Breast epithelium (tissue), 4 donors: ENCODE data around the gene EBF3. TPM values are rescaled to one million over a fixed set of nuclear protein-coding genes. Genes with fewer than 3 reads are reported as not detected.
"Not testable (repeated sequence)": the region's sequence is repeated elsewhere in the genome, so short reads cannot be mapped to it uniquely, and the experiment has no call there.

ENCODE experiments used
- DNase-seq, 2 donors: peaks; one replicate each; pipeline ENCODE4 v3.0.0-alpha.2; 2019; ENCODE audit warnings: low spot score in 2 of 2
- H3K27ac ChIP-seq, 2 donors: fragments of 200-600 bp; sonication (generic) in 1 of 2; one replicate each; pipeline ENCODE4 v1.5.1; 2016 to 2019; ENCODE audit warnings: mild to moderate bottlenecking in 1 of 2
- H3K27me3 ChIP-seq, 2 donors: fragments of 200-600 bp; sonication (generic) in 1 of 2; one replicate each; pipeline versions ENCODE4 v1.5.1 to v1.6.0; 2017 to 2019; ENCODE audit warnings: control low read depth in 1 of 2, mild to moderate bottlenecking in 1 of 2
- H3K36me3 ChIP-seq: fragments of 200-600 bp; one replicate; pipeline ENCODE4 v1.5.1; 2019
- H3K4me1 ChIP-seq, 2 donors: fragments of 200-600 bp; sonication (generic); one replicate each; pipeline ENCODE4 v1.5.1; 2016 to 2019; ENCODE audit warnings: control low read depth in 1 of 2
- H3K4me3 ChIP-seq, 3 donors: fragments of 200-600 bp; sonication (generic); 1 replicate in 2 of 3; 2 replicates in 1 of 3; pipeline ENCODE4 v1.5.1; 2016 to 2019; ENCODE audit warnings: mild to moderate bottlenecking in 3 of 3, moderate library complexity in 2 of 3
- H3K9me3 ChIP-seq, 2 donors: fragments of 200-600 bp; sonication (generic) in 1 of 2; one replicate each; pipeline ENCODE4 v1.5.1; 2016 to 2019; ENCODE audit warnings: control low read depth in 1 of 2
- POLR2A ChIP-seq: fragments of 450-650 bp; IDR thresholded peaks from one replicate; pipeline ENCODE4 v1.6.1; 2016; ENCODE audit warnings: antibody characterized with exemption, mild to moderate bottlenecking, moderate library complexity
- POLR2AphosphoS5 ChIP-seq, 3 donors: sonication (generic); formaldehyde crosslinking; IDR thresholded peaks; one replicate each; pipeline ENCODE4 v1.6.1; 2017; ENCODE audit warnings: antibody characterized with exemption in 3 of 3
- intact Hi-C: fragments of 100-400 bp; cut with DNase I; formaldehyde crosslinking; loops from one replicate; pipeline ENCODE4 v1.15.1; 2023; ENCODE audit warnings: low total_unique reads
- total RNA-seq, 3 donors: library from RNA; depleted of rRNA; stranded (reverse); fragments of >200 nt; gene quantifications; one replicate each; pipeline ENCODE4 v1.1.0, GENCODE V29; 2016
- TF ChIP-seq, protein P1 (sequence below), 3 donors: fragments of 450-650 bp; IDR thresholded peaks; one replicate each; pipeline ENCODE4 v1.5.1; 2016 to 2017; ENCODE audit warnings: antibody characterized with exemption in 3 of 3, mild to moderate bottlenecking in 3 of 3, moderate library complexity in 3 of 3

EBF3 gene
- total RNA-seq, 3 donors from 2014 or later: 4.2 to 28.0 (median 6.6) TPM

DNA sequence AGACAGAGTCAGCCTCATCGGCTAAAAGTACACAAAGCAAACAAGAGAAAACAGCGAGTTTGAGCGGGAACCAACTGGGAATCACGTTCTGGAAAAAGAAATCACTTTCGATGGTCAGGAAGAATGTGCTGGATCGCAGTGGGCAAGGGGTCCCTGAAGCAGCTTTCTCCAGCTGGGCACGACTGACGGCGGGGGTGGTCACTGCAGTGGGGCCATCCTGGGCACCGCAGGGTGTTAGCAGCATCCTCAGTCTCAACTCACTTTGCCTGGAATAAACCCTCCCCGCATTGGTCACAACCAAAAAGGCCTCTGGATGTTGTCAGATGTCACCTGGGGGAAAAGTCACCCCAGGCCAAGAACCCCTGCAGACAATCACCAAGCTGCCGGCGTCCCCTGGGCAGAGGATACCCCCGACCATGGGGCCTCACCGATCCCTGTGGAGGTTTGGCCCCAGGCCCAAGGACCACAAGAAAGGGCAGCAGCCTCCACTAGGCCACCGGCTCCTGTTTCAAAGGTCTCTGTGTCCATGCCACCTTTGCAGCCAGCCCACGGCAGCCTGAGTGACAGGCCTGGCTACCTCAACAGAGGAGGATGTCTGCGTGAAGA, 42.9 kb downstream of the EBF3 start:
- no peaks in the 10 kb centered on the region for H3K9me3 ChIP-seq
- TF ChIP-seq POLR2AphosphoS5 (IDR thresholded peaks at IDR 0.05): no peak
- TF ChIP-seq, protein P1, sequence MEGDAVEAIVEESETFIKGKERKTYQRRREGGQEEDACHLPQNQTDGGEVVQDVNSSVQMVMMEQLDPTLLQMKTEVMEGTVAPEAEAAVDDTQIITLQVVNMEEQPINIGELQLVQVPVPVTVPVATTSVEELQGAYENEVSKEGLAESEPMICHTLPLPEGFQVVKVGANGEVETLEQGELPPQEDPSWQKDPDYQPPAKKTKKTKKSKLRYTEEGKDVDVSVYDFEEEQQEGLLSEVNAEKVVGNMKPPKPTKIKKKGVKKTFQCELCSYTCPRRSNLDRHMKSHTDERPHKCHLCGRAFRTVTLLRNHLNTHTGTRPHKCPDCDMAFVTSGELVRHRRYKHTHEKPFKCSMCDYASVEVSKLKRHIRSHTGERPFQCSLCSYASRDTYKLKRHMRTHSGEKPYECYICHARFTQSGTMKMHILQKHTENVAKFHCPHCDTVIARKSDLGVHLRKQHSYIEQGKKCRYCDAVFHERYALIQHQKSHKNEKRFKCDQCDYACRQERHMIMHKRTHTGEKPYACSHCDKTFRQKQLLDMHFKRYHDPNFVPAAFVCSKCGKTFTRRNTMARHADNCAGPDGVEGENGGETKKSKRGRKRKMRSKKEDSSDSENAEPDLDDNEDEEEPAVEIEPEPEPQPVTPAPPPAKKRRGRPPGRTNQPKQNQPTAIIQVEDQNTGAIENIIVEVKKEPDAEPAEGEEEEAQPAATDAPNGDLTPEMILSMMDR (IDR thresholded peaks at IDR 0.05): no peak
- no peak for TF ChIP-seq POLR2A
- H3K36me3 ChIP-seq: no peaks in the 10 kb centered on the region
- no peaks in the 10 kb centered on the region for H3K4me1 ChIP-seq
- no peak overlapping the region for H3K4me3 ChIP-seq
- no peaks in the 10 kb centered on the region for H3K27me3 ChIP-seq
- peak in 1 of 2 donors; percentile 40 for DNase-seq
- intact Hi-C loops: no loop called here
- no peak overlapping the region for H3K27ac ChIP-seq

DNA sequence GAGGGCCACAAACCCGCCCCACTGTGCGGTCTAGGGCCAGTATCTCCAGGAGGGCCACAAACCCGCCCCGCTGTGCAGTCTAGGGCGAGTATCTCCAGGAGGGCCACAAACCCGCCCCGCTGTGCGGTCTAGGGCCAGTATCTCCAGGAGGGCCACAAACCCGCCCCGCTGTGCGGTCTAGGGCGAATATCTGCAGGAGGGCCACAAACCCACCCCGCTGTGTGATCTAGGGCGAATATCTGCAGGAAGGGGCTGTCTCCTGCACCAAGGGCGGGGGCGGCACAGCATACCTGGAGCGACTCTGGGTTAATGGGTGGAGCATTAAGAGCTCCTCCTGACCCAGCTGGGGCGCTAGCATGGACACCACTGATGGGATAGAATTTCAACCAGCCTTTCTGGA, 43.9 kb downstream of the EBF3 start:
- H3K27me3 ChIP-seq, H3K27ac ChIP-seq, H3K36me3 ChIP-seq, intact Hi-C loops, H3K9me3 ChIP-seq, H3K4me1 ChIP-seq, H3K4me3 ChIP-seq, DNase-seq: not testable (repeated sequence)

DNA sequence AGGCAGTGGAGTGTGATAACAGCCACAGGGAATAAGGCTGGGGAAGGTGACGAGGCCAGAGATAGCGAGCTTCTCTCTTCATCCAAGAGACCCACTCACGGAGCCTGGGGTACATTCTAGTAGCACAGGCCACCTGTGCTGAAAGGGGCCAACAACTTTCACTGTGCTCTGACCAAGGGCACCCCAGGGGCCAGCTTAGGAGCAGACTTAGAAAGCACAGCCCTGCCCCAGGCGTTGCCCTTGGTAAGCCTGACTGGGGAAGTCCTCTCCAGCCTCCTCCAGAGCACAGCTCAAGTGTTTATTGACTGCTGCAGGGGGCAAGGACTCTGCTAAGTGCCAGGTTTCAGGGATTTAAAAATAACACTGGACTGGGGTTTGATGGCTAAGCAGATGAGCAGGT, 44.7 kb downstream of the EBF3 start:
- Histone ChIP-seq H3K27ac (no peak overlapping the region), H3K9me3 (no peaks in the 10 kb centered on the region), H3K4me1 (no peaks in the 10 kb centered on the region), H3K36me3 (no peaks in the 10 kb centered on the region), H3K4me3 (no peak overlapping the region), H3K27me3 (no peaks in the 10 kb centered on the region)
- intact Hi-C loops: no loop called here
- TF ChIP-seq POLR2AphosphoS5 (IDR thresholded peaks at IDR 0.05): no peak
- TF ChIP-seq, protein P1 (IDR thresholded peaks at IDR 0.05): no peak
- no peak for TF ChIP-seq POLR2A
- DNase-seq: no peak

DNA sequence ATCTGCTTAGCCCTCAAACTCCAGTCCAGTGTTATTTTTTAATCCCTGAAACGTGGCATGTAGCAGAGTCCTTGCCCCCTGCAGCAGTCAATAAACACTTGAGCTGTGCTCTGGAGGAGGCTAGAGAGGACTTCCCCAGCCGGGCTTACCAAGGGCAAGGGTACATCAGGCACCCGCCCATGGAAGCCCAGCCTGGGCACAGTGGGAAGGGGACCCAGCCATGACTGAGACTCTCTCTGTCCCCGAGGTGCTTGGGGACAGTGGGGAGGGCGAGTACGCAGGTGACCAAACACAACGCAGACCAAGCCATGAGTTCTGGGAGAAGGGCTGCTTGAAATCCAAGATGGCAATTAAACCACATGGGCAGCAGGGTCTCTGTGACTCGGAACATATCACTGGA, 45.2 kb downstream of the EBF3 start:
- Histone ChIP-seq H3K36me3 (no peaks in the 10 kb centered on the region), H3K4me1 (no peaks in the 10 kb centered on the region), H3K9me3 (no peaks in the 10 kb centered on the region), H3K27me3 (no peaks in the 10 kb centered on the region), H3K27ac (no peak overlapping the region), H3K4me3 (no peak overlapping the region)
- intact Hi-C loops: loop anchor here (1.0 kb wide), 1 partner anchor 11 kb away; no protein-coding TSS in a partner anchor
- DNase-seq: no peak
- TF ChIP-seq, protein P1 (IDR thresholded peaks at IDR 0.05): no peak
- TF ChIP-seq POLR2A (no peak), POLR2AphosphoS5 (IDR thresholded peaks at IDR 0.05) (no peak)

DNA sequence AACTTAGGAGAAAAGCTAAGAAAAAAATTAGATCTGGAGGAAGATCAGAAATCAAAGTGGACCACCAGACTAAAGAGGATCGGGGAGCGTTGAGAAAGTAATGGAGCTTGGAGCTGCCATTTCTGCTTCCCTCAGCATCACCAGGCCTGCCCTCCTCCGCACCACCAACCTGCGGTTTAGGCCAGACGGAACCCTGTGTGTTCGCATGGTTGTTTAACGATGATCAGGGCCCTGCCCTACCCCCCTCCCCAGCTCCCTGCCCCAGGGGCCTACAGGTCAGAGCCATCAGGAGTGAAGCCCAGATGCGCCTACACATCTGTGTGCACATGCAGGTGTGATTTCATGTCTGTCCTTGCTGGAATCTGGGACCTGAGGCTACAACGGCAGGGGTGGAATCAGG, 45.7 kb downstream of the EBF3 start:
- Histone ChIP-seq H3K27ac (no peak overlapping the region), H3K9me3 (no peaks in the 10 kb centered on the region), H3K36me3 (no peaks in the 10 kb centered on the region), H3K27me3 (no peaks in the 10 kb centered on the region), H3K4me1 (no peaks in the 10 kb centered on the region), H3K4me3 (no peak overlapping the region)
- TF ChIP-seq POLR2AphosphoS5 (IDR thresholded peaks at IDR 0.05): no peak
- no peak for TF ChIP-seq POLR2A
- TF ChIP-seq, protein P1 (IDR thresholded peaks at IDR 0.05): no peak
- no peak for DNase-seq
- intact Hi-C loops: loop anchor here (1.0 kb wide), 1 partner anchor 10 kb away; no protein-coding TSS in a partner anchor
